Natural killer cell (primary cell): ENCODE measurements around the gene GPR55. TPM values are rescaled to one million over a fixed set of nuclear protein-coding genes. Genes with fewer than 3 reads are reported as not detected.

Source experiments
- ATAC-seq, 3 donors: fragments of 150-1000 bp in 2 of 3; fragments of 200-7000 bp in 1 of 3; cut with Tn5 transposase; 1 replicate in 1 of 3; 2 replicates in 2 of 3; pipeline ENCODE4 v1.10.0; 2021; ENCODE audit warnings: mild to moderate bottlenecking in 2 of 3, moderate library complexity in 2 of 3
- DNase-seq, 2 donors: peaks; one replicate each; pipeline versions ENCODE4 v3.0.0 to v3.0.0-alpha.2; 2013 to 2021; ENCODE audit warnings: mixed read lengths in 1 of 2
- H3K27ac ChIP-seq: one replicate; pipeline ENCODE4 v1.5.1; 2013; ENCODE audit warnings: mild to moderate bottlenecking, low read length
- H3K27me3 ChIP-seq: one replicate; pipeline ENCODE4 v1.6.1; 2013; ENCODE audit warnings: low read length; ENCODE audit not compliant: control insufficient read depth, insufficient read depth
- H3K36me3 ChIP-seq: one replicate; pipeline ENCODE4 v1.6.1; 2013; ENCODE audit warnings: low read length; ENCODE audit not compliant: control insufficient read depth, insufficient read depth
- H3K4me1 ChIP-seq: one replicate; pipeline ENCODE4 v1.6.1; 2013; ENCODE audit warnings: low read length; ENCODE audit not compliant: control insufficient read depth, insufficient read depth
- H3K4me3 ChIP-seq: one replicate; pipeline ENCODE4 v1.5.1; 2013; ENCODE audit warnings: low read length
- H3K9me3 ChIP-seq: one replicate; pipeline ENCODE4 v1.6.1; 2013; ENCODE audit warnings: low read length; ENCODE audit not compliant: control insufficient read depth, insufficient read depth
- H3K27ac Mint-ChIP-seq, 2 donors: one replicate each; pipeline ENCODE4 v1.8.0; 2022; ENCODE audit warnings: mild to moderate bottlenecking in 2 of 2, mixed read lengths in 2 of 2, moderate library complexity in 1 of 2
- H3K27me3 Mint-ChIP-seq, 2 donors: one replicate each; pipeline ENCODE4 v1.8.0; 2022; ENCODE audit warnings: low read depth in 2 of 2, mixed read lengths in 2 of 2
- H3K36me3 Mint-ChIP-seq: one replicate; pipeline ENCODE4 v1.8.0; 2022; ENCODE audit warnings: mixed read lengths
- H3K4me1 Mint-ChIP-seq, 2 donors: one replicate each; pipeline ENCODE4 v1.8.0; 2022; ENCODE audit warnings: mixed read lengths in 2 of 2
- H3K4me3 Mint-ChIP-seq: one replicate; pipeline ENCODE4 v1.8.0; 2022; ENCODE audit warnings: mild to moderate bottlenecking, moderate library complexity, mixed read lengths
- H3K9me3 Mint-ChIP-seq, 2 donors: one replicate each; pipeline ENCODE4 v1.8.0; 2022; ENCODE audit warnings: mixed read lengths in 2 of 2
- CTCF ChIP-seq: fragments of 200-600 bp; IDR thresholded peaks from one replicate; pipeline ENCODE4 v1.8.0; 2022; ENCODE audit warnings: antibody characterized with exemption
- WGBS: methylation state at CpG from one replicate; pipeline ENCODE4 v1.1.7; 2013; ENCODE audit warnings: missing lambda C conversion rate; ENCODE audit not compliant: insufficient coverage; 5-methylcytosine and 5-hydroxymethylcytosine counted together
- intact Hi-C: fragments of 100-400 bp; cut with micrococcal nuclease; formaldehyde crosslinking; loops from one replicate; pipeline ENCODE4 v1.14.2; 2022
- total RNA-seq, 4 donors: library from RNA; stranded (reverse); fragments of 120-200 nt in 1 of 4; gene quantifications; one replicate each; pipeline versions ENCODE4 v1.2.3 to v1.2.4, GENCODE V29; 2013 to 2022

GPR55 gene
- total RNA-seq, 3 donors from 2014 or later (not counting 1 experiment from before 2014, with no cell fraction given): 0.09 to 1.1 (median 0.40) TPM

- H3K9me3 Mint-ChIP-seq: no peaks in the 10 kb centered on the region
- no peak for TF ChIP-seq CTCF
- H3K27me3 Mint-ChIP-seq: peaks cover 44 to 46% of the 10 kb centered on the region in 2 donors
- H3K36me3 Mint-ChIP-seq: no peaks in the 10 kb centered on the region
- Histone ChIP-seq H3K27me3 (peaks cover 38% of the 10 kb centered on the region), H3K36me3 (no peaks in the 10 kb centered on the region), H3K9me3 (no peaks in the 10 kb centered on the region), H3K27ac (peak overlapping the region; percentile 41), H3K4me3 (no peak overlapping the region), H3K4me1 (peaks cover 77% of the 10 kb centered on the region)
- H3K4me3 Mint-ChIP-seq: no peak overlapping the region
- 94% methylated on average over 11 of the region's 11 CpGs for WGBS
- DNase-seq (peak in 1 of 2 donors; percentile 10), ATAC-seq (no peak)
- peaks cover 28 to 50% of the 10 kb centered on the region in 2 donors for H3K4me1 Mint-ChIP-seq
- intact Hi-C loops: no loop called here
- H3K27ac Mint-ChIP-seq: no peak overlapping the region
Measured at GRCh38 chr2:230874456-230874855, 50.6 kb downstream of the GPR55 start.

GRCh38 chr2:230873661-230874401 lies 51.2 kb downstream of the GPR55 start:
- 64% methylated on average over 11 of the region's 13 CpGs for WGBS
- Histone ChIP-seq H3K36me3 (no peaks in the 10 kb centered on the region), H3K27me3 (peaks cover 38% of the 10 kb centered on the region), H3K4me3 (no peak overlapping the region), H3K9me3 (no peaks in the 10 kb centered on the region), H3K4me1 (peaks cover 73% of the 10 kb centered on the region), H3K27ac (peak overlapping the region; percentile 41)
- Mint-ChIP-seq H3K27me3 (peaks cover 44 to 46% of the 10 kb centered on the region in 2 donors), H3K27ac (no peak overlapping the region), H3K4me1 (peaks cover 23 to 45% of the 10 kb centered on the region in 2 donors), H3K36me3 (no peaks in the 10 kb centered on the region), H3K9me3 (no peaks in the 10 kb centered on the region), H3K4me3 (no peak overlapping the region)
- DNase-seq: peak in 1 of 2 donors; percentile 14
- no peak for ATAC-seq
- no peak for TF ChIP-seq CTCF
- intact Hi-C loops: no loop called here

- H3K27ac ChIP-seq: peak overlapping the region; percentile 36
- peaks cover 44 to 47% of the 10 kb centered on the region in 2 donors for H3K27me3 Mint-ChIP-seq
- no peak overlapping the region for H3K27ac Mint-ChIP-seq
Measured at GRCh38 chr2:230872968-230873660, 51.9 kb downstream of the GPR55 start.

More at GRCh38 chr2:230872968-230873660, 51.9 kb downstream of the GPR55 start:
- no peaks in the 10 kb centered on the region for H3K36me3 Mint-ChIP-seq
- peaks cover 35% of the 10 kb centered on the region for H3K27me3 ChIP-seq
- intact Hi-C loops: no loop called here
- H3K36me3 ChIP-seq: no peaks in the 10 kb centered on the region
- peak in 1 of 2 donors; percentile 14 for DNase-seq
- WGBS: 66% methylated on average over 20 of the region's 21 CpGs
- H3K9me3 Mint-ChIP-seq: no peaks in the 10 kb centered on the region
- no peak for TF ChIP-seq CTCF
- no peak for ATAC-seq
- peaks cover 15 to 41% of the 10 kb centered on the region in 2 donors for H3K4me1 Mint-ChIP-seq
- no peak overlapping the region for H3K4me3 Mint-ChIP-seq
- H3K9me3 ChIP-seq: no peaks in the 10 kb centered on the region
- H3K4me3 ChIP-seq: no peak overlapping the region
- H3K4me1 ChIP-seq: peaks cover 66% of the 10 kb centered on the region
